KG1 (cell line): Measurements from ENCODE around the gene SLK.

Source experiments
- DNase-seq: peaks from one replicate; lab custom pipeline; 2025; lab: John Stamatoyannopoulos, UW

SLK gene

DNA sequence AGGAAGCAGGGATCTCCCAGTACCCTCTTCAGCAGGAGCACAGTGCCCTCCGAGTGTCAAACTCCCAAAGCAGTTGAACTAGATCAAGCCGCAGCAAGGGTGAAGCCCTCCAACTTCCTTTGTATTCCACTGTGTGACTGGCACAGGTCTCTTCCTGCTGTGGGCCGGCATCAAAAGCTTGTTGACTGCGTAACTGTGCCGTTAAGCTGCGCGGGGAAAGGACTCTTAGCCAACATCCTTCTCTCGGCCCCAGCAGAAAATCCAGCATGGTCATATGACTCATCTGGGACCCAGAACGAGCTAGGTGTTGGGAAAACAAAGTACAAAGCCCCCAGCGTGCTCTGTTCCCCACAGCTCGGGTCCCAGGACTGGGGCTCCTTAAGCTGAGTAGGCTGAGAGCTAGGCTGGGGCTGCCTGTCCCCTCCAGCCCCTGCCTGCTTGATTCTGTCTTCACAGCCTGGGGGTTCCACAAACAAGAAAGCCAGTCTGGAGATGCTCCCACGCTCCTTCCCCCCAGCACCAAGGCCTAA lies 66.5 kb downstream of the SLK start:
- DNase-seq: no peak

DNA sequence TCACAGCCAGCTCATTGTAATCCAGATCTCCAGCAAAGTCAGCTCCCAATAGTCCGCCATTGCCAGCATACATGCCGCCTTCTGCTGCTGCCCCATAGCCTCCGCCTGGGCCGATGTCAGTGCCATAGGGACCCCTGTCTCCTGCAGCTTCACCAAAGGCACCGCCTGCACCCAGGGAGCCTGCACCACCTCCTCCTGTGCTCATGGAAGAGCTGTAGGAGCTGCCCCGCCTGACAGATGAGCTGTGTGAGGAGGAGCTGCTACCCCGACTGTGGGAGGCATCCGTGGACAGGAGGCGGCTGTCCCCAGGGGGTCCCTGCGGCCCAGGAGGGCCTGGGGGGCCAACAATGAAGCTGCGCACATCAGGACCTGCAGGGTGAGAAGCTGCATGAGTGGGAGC lies 67.0 kb downstream of the SLK start:
- DNase-seq: no peak

DNA sequence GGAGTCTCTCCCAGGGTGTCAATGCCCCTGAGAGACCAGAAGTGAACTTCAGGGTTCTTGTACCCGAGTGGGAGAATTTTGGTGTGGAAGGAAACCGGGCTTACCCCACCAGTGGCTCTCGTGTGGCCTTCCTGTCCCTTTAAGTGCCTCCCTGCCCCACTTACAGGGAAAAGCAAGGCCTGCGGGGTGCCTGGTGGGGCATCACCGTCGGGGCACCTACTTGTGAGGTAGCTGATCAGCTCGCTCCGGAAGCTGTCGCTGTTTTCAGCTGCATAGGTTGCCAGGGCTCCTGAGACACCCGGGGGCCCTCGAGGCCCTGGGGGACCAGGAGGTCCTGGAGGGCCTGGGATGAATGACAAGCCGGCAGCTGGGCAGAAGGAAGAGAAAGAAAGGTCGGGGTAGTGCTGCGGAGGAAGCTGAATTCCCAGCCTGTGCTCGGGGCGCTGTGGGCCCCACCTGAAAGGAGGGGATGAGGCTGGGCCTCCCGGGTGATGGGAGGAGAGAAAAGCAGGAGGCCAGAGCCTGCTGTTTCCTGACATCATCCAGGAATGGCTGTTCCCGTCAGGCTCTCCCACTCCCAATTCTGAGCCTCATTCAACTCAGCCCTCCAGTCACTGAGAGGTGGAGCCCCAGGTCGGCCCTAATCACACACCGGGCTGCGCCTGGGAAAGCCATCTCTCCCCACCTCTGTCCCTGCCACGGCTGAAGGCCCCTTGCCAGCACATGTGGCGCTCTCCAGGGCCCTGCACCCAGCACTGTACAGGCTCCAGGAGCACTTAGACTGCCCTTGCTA lies 67.7 kb downstream of the SLK start:
- no peak for DNase-seq

DNA sequence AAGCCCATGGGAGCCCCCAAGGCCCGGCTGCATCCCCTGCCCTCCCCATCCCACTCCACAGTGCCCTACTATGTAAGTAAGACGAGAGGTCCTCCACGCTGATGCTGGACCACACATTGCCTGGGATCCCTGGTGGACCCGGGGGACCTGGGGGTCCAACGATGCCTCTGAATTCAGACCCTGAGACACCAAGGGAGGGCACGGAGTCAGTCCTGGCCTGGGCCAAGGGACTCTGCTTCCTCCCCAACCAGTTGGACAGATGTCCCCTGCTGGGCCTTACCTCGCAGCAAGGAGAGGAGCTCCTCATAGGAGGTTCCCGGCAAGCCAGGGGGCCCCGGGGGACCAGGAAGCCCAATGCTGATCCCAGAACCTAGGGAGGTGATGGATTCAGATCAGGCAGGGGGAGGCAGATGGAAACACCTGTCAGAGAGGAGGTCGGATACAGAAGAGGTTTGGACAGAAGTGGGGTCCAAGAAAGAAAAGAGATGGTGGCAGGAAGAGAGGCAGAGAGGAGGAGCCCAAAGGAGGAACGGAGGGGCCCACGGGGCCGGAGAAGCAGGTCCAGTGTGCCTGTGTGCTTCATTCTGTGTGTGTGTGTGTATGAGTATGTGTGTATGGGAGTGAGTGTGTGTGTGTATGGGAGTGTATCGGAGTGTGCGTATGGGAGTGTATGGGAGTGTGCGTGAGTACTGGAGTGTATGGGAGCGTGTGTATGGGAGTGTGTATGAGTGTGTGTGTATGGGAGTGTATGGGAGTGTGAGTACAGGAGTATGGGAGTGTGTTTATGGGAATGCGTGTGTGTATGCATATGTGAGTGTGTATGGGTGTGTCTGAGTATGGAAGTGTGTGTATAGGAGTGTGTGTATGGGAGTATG lies 68.5 kb downstream of the SLK start:
- no peak for DNase-seq

DNA sequence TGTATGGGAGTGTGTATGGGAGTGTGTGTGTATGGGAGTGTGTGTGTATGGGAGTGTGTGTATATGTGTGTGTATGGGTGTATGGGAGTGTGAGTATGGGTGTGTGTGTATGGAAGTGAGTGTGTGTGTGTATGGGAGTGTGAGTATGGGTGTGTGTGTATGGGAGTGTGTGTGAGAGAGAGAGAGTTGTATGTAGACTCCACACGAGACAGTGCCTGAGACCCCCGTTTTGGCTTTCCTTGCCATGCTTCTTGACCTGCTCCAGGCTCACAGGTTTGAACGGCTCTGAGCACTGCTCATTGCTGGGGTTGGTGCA lies 69.1 kb downstream of the SLK start:
- DNase-seq: no peak

DNA sequence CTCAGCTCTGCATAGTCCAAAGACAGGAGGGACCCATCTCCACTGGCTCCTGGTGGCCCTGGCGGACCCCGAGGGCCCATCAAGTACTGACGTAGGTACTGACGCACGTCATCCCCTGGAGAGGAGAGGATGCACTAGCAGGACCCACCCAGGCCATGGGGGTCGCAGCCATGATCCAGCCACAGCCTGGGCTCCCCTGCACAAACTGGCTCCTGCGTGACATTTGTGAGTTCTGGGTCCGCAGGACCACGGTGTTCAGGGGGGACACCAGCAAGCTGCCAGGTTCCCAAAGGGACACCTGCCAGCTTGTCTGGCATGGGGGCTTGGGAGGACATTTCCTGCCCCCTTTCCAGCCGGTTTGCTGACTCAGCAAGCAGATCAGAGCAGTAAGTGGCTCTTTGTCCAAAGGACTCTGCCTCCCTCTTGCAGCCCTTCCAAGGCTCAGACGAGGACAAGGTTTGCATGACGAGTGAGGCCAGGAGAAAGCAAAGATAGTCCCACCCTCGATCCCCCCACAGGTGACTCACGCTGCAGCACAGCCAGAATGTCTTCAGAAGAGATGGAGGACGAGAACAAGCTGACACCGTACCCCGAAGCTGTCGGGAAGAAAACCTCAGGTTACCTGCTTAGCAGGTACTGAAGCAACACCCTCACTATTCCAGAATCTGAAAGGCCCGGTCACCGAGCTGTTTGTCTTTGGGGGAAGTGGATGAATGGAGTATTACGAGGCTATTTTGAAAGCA lies 69.7 kb downstream of the SLK start:
- no peak for DNase-seq

DNA sequence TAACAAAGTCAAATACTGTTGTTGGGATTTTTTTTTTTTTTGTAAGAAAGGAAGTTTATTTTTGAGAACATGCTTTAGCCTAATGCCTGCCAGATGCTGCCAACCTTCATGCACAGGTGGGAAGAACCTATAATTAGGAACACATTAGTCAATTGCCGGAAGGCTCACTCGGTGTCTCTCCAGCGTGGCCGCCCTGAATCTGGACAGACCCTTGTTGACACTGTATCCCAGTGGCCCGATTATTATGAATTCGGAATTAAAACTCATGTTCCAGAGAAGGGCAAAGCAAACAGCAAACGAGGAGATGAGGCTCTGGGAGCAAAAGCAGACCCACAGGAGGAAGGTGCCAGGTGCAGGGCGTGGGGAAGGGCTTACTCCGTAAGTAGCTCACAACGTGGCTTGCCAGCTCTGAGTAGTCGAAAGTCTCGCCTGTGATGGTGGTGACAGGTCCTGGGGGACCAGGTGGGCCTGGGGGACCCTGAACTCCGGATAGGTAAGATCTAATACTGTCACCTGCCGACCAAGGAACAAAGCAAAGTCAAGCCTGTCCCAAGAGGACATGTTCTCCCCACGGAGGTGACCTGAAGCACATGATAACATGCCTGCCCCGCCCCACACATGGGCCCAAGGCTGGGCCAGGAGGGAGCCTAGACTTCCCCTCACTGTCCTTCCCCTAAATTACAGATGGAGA lies 70.5 kb downstream of the SLK start:
- no peak for DNase-seq

DNA sequence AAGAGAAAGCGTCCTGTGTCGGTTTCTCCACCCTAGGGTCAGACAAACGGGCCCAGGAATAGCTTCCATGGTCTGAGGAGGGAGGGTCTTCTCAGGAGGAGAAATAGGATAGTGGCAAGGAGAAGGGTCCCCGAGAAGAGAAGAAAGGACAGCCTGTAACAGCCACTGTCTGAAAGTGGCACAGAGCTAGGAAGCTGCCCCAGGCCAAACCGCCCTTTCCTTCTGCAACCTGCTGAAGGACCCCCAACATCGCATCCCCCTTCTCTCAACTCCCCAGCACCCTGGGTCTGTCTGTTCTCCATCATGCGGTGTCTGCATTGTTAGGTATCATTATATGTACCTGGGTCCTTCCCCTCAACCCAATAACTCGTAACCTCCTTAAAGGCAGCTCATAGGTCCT lies 71.6 kb downstream of the SLK start:
- DNase-seq: no peak

DNA sequence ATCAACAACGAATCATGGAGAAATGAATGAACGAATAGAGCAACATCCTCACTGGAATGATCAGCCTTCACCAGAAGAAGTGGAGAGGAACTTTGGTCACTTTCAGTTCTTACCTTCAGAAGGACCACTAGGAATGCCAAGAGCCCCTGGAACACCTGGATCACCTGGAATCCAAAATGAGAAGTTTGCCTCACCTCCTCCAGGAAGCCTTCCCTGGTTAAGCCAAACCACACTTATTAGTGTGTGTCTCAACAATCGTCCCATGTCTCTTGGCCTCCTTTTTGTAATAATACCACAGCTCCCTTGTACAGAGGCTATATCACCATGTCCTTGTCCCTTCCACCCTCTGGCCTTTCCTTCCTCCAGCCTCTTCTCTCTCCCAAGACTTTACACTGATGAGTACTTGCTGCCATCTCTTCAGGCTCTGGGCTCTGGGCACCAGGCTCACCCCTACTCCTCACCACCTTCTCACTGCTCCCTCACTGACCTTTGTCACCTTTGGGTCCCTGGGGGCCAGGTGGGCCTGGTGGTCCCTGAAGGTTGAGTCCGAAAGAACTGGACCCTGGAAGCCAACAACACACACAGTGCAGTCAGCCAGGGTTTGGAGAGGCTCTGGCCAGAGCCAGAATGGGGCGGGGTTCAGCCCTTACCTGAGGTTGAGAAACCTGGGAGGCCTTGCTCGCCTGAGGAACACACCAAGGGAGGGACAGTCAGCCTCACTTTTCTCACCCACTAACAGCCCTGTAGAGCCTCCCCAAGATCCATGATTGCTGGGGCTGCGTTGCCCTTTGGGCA lies 72.2 kb downstream of the SLK start:
- DNase-seq: no peak

DNA sequence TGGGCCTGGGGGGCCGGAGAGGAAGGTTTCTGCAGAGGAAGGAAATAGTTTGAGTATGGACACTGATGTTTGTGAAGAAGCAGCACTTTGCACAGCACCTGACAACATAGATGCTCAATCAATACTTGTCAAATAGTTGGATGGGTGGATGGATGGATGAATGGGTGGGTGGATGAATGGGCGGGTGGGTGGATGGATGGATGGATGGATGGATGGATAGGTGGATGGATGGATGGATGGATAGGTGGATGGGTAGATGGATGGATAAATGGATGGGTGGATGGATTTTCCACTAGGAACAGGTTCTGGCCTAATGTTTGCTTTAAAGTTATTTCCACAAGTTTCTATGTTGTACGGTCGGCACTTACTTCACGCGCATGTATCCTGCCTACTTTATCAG lies 73.4 kb downstream of the SLK start:
- DNase-seq: no peak

DNA sequence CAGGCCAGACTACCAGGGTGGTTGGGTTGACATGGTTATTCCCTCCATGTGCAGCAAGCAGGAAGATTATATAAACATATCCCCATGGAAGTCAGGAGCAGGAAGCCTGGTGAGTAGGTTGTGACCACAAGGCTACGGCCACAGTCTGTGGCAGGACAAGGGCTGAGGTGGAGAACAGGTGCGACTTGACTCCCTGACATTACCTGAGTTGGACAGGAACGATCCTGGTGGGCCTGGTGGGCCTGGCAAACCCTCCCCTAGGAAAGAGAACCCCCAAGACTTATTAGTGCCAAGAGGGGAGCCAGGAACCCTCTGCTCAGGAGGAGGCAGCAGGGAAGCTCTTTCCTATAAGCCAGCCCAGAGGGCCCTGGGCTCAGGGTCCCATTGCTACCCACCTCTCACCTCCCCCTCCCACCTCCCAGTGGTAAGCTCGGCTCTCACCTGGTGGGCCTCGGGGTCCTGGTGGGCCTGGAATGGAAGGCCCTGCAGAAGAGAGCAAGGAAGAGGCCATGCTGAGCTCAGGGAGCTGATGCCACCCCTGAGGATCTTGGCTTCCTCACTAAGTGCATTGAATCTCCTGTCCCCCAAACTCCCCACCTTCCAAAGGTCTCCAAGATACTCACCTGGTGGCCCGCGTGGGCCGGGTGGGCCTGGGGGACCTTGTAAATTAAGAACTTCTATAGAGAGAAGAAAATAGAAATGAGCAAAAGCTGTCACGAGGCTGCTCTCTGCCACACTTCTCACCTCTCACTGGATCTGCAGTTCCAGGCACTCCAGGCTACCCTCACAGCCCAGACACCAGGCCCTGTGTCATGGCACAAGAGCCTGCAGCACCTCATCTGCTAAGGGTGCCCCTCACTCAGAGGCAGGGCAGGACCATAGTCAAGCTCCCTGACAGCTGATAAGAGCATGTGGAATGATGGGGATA lies 74.2 kb downstream of the SLK start:
- no peak for DNase-seq

DNA sequence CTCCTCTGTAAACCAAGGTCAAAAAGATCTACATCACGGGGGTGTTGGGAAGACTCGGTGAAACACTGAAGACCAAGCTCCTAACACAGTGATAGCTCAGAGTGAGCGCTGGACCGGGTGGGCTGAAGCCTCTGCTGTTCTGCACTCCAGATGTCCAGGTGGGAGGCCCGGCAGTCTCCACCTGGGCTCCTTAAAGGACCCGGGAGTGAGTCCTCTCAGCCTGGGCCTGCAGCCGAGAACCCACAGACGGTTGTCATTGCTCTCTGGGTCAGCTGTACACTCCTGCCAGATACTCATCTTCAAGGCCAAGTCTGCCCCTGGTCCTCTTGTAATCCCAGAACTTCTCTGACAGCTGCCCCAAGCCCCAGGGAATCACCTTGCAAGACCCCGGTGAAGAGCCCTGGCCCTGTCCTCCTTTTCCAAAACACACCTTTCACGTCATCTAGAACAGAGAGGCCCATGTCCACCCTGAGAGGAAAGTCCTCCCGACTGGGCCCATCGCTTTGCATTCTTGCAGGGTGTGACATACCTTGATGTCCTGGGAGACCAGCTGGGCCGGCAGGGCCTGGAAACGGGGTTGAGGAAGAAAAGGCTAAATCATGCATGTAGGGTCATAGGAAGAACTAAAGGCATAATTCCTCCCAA lies 75.1 kb downstream of the SLK start:
- DNase-seq: no peak

DNA sequence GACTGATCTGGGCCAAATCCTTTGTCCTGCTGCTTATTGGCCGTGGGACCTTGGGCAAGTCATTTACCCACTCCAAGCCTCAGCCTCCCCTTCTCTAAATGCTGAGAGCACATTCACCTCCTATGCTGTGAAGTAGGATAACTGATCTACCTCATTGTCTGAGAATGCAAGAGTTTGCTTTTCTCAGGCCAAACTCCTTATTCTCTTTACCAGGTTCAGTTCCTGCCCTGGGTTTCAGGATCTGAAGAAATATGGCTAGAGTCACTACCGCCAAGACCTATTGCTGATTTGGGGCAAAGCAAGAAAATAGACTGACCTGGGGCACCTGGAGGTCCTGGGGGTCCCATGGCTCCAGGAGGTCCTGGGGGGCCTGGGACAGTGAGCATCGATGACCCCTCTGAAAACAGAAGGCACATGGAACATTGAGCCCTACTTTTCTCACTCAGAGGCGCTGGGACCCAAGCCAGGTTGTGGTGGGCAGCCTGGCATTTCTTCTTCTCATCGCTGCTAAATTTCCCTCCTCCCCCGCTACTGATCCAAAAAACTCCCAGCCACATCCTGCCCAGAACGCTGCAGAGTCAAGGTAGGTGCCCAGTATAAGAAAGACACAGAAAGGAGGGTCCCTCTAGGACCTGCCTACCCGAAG lies 76.4 kb downstream of the SLK start:
- DNase-seq: no peak

DNA sequence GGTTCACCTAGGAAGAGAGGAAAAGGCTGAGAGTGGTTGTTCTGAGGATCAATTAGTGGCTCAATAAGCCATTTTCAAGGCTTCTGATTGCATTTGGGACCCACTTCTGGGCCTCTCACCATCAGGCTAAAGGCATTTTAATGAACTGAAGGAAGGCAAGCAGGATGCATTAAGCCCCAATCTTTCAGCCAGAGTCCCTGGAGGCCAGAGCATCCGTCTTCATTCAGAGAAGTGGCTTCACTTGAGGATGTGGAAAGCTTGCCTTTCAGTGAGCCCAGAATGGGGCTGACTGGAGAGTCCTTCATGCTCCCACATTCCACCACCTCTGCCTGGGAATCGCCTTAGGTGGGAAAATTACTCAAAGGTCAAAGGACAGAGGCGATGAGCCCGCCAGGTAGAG lies 76.9 kb downstream of the SLK start:
- no peak for DNase-seq

DNA sequence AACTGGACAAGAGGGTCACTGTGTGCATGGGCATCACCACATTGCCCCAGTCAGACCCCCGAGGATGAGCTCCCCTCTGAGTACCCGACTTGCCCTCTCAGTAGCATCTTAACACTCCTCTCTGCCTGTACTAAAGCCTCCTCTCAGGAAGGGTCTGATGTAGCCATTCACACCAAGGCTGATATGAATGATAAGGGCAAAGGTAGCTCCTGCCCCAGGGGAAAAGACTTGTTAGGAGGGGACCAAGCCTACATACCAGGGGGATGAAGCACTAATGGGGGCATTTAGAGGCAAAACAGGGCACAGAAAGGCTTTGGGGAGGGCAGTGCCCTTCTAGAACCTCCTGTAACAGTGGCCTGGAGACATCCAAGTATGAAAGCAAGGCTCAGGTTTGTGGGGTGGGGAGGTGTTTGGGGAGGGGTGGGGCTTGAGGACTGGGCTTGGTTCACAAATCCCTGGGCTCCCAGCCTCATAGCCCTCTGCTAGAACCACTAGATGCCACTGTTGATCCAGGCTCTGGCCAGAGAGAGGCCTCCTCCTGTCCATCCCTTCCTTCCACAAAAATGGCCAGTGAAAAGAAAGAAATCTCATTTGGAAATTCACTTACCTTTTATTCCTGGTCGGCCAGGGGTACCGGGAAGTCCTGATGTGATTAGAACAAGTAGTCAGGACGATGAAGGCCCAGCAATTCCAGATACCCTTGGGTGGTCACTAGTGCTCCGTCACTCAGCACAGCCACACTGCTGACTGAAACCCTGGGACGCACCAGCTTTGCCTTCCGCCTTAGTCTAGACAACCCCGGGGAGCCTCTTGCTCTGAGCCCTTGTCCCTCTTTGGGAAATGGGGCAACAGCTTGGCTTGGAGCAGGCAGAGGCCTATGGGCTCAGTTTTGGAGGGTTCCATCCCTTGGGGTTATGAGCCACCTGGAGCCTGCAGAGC lies 78.5 kb downstream of the SLK start:
- DNase-seq: no peak

DNA sequence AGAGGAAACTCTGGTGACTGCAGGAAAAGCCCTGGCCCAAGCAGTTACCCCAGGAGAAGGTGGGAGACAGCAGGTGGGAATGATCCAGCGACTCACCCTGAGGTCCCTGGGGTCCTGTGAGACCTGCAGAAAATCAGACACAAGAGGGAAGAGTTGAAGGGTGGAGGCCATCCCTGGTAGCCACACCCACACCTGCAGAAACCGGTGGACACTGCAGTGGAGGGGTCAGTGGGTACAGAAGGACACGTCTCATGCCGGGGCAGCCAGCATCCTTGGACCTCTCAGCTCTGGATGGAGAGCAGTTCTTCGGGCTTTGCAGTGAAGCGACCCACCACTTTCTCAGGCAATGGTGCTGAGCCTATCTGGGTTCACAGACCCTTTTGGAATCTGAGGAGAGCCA lies 79.7 kb downstream of the SLK start:
- no peak for DNase-seq

DNA sequence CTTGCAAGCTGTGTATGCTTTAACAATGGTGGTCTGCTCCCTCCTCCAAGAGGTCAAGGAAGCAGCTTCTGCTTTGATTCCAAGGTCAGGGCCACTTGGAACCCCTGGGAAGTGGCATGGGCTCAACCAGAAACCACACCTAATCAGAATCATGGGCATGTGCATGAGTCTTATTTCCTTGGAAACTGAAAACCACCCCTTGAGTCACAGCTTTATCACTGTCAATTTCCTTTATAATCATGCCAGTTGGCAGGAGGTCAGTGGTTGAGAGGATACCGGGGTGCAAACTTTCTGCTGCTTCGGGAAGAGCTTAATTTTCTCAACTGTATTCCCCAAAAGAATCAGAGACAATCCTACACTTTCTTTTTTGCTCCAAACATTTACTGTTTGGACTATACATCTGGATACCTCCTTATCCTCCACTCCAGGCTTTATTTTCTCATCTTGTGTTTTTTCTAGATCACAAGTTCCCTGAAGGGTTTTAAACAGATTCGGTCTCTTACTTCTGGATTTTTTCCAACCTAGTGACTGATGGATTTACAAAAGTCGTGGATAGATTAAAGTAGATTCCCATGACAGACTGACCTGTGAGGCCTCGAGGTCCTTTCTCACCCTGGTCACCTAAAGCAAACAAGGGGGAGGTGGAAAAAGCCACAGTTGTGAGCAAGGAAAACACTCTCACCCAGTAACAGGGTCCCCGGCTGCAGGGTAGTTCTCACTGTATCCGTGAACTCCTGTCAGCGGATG lies 82.7 kb downstream of the SLK start:
- no peak for DNase-seq
